GM18868 (cell line): Measurements from ENCODE around the gene LAG3.
A peak's percentile ranks its signal among the peaks of the same experiment; 100 is the strongest.

Experiments used
- ATAC-seq: cut with Tn5 transposase; IDR thresholded peaks from one replicate; pipeline ENCODE4 v1.9.1; 2021; ENCODE audit warnings: mild to moderate bottlenecking, moderate library complexity; ENCODE audit not compliant: unreplicated experiment

Gene LAG3

GRCh38 chr12:6771091-6771495 lies 1.2 kb upstream of the LAG3 start:
- no peak for ATAC-seq

GRCh38 chr12:6771509-6772330 lies 600 bp upstream of the LAG3 start:
- no peak for ATAC-seq

- ATAC-seq = no peak
Measured at GRCh38 chr12:6772726-6773589, 638 bp downstream of the LAG3 start.

DNA sequence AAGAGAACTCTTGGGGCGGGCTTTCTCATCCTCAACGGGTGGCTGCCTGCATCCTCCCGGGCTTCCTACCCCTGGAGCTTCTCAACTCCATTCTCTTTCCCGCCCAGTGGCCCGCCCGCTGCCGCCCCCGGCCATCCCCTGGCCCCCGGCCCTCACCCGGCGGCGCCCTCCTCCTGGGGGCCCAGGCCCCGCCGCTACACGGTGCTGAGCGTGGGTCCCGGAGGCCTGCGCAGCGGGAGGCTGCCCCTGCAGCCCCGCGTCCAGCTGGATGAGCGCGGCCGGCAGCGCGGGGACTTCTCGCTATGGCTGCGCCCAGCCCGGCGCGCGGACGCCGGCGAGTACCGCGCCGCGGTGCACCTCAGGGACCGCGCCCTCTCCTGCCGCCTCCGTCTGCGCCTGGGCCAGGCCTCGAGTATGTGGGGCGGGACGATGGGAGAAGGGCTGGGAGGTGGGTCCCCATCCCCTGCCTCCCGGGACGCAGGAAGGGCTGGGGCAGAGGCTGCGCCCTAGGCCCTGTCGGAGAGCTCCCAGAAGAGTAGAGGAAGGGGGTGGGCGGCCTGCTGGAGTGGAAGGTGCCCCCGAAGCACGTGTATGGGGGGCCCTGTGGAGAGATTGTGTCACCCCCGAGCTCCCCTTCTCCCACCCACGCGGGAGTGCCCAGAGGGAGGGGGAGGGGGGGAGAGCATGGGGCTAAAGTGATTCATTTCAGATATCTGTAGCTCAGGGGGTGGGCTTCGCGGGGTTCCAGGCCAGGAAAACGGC lies 1.5 kb downstream of the LAG3 start:
- ATAC-seq = no peak

GRCh38 chr12:6774499-6775062 lies 2.3 kb downstream of the LAG3 start:
- ATAC-seq = no peak

GRCh38 chr12:6775185-6776174 lies 3.2 kb downstream of the LAG3 start:
- no peak for ATAC-seq

- no peak for ATAC-seq
Measured at GRCh38 chr12:6777386-6777785, 5.1 kb downstream of the LAG3 start.

- no peak for ATAC-seq
Measured at GRCh38 chr12:6778217-6778573, 5.9 kb downstream of the LAG3 start.

DNA sequence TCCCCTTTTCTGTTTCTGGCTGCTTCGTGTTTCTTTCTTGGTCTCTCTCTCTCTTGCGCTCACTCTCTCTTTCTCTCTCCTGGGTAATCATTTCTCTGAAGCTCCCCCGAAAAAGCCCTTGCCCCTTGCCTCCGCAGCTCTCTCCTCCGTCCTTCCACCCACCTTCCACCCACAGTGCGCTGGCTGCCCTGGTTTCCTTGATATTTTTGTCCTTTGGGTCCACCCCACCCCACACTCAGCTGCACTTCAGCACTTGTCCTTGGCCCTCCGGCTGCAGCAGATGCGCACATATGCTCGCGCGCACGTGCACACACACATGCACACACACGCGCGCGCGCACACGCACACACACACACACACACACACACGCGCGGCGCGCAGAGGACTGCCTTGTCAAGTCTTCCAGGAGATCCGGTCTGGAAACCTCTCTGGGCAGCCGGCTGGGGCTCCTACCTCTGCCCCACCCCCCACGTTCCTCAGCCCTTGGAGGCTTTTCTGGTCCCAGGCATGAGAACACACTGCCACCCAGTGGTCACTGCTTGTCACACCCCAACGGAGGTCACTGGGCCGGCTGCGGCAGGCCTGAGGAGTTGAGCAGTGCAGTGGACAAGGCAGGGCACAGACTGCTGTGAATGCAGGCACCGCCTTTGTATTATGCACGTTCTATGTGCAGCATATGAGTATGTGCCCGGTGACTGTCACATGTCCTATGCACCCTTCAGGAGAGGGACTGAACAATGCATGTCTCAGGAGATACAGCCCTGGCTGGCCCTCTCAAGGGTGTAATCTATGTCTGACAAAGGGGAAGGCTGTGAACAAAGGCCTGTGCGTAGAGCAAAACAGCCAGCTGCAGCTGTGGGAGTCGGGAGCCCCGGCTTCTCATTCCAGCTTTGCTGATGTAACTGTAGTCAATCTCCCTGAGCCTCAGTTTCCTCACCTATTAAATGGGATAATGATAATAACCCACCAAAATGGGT lies 6.5 kb downstream of the LAG3 start:
- ATAC-seq = peak; percentile 80

GRCh38 chr12:6779708-6780432 lies 7.5 kb downstream of the LAG3 start:
- ATAC-seq = no peak

DNA sequence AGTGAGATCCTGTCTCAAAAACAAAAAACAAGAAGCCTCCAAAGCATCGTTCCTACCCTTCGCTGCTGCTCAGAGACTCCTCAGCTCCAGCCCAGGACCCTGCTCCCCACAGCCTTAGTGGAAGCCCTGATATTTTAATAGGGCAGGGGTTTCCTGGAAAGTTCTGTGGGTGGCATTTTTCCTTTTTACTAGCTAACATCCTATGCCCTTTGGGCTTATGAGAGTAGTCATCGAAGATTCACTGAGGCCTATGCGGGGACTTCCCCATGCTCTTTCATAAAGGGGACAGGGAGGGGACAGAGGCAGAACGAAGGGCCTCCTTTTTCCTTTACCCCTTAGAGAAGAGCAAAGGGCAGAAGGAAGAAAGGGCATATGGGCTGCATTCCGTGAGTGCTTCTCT lies 8.3 kb downstream of the LAG3 start:
- ATAC-seq = no peak

GRCh38 chr12:6782119-6782518 lies 9.8 kb downstream of the LAG3 start:
- no peak for ATAC-seq

- ATAC-seq = no peak
Measured at GRCh38 chr12:6782850-6783566, 10.7 kb downstream of the LAG3 start.

DNA sequence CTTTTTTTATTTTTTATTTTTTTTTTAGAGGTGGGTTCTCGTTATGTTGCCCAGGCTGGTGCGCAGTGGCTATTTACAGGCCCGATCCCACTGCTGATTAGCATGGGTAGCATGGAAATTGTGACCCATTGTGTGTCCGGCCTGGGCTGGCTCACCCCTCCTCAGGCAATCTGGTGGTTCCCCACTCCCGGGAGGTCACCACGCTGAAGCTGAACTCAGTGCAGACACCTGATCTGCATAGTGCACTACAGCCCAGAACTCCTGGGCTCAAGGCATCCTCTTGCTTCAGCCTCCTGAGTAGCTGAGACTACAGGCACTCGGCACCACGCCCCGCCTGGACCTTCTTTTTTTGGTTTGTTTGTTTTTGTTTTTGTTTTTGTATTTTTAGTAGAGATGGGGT lies 11.5 kb downstream of the LAG3 start:
- no peak for ATAC-seq

DNA sequence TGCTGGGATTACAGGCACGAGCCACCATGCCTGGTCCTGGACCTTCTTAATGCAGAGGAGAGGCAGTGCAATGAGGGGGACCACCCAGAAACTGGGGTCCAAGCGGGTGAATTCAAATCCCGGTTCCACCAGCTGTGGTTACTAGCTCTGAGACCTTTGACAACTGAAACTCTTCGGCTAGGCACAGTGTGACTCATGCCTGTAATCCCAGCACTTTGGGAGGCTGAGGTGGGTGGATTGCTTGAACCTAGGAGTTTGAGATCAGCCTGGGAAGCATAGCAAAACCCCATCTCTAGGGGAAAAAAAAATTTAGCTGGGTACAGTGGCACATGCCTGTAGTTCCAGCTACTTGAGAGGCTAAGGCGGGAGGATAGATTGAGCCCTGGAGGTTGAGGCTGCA lies 12.0 kb downstream of the LAG3 start:
- no peak for ATAC-seq

DNA sequence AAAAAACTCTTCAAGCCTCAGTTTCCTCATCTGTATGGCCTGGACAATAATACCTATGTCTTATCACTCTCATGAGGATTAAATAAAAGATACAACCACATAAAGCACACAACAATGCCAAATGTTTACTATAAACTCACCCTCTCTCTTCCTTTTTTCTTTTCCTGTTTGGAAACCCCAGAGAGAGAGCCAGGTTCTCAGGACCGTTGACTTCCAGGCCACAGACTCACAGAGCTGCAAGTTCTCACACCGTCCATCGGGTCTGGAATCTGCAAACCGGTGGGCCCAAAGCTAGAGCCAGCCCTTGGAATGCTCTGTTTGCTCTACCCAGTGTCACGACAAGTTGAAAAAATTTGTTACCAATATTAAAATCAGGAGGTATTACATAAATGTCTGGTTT lies 12.4 kb downstream of the LAG3 start:
- no peak for ATAC-seq

- no peak for ATAC-seq
Measured at GRCh38 chr12:6786416-6787094, 14.2 kb downstream of the LAG3 start.
